NCI-H1092 treated with DMSO at 0.1 percent for 48 hours (cell line): Measurements from ENCODE around the gene PAK2.
"Not testable (repeated sequence)": the region's sequence is repeated elsewhere in the genome, so short reads cannot be mapped to it uniquely, and the experiment has no call there.

ENCODE experiments used
- DNase-seq: peaks from one replicate; lab custom pipeline; 2025; lab: John Stamatoyannopoulos, UW

Gene PAK2

DNA sequence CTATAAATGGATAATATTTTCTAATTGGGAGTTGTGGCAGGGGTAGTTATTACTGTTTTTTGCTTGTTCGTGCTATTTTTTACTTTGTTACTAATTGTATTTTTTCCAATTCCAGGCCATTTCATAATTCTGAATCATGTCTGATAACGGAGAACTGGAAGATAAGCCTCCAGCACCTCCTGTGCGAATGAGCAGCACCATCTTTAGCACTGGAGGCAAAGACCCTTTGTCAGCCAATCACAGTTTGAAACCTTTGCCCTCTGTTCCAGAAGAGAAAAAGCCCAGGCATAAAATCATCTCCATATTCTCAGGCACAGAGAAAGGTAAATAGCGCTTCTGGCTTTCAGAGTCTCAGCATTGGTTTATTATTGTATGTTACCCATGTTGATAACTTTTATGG is 42.9 kb downstream of the PAK2 start:
- DNase-seq = no peak

DNA sequence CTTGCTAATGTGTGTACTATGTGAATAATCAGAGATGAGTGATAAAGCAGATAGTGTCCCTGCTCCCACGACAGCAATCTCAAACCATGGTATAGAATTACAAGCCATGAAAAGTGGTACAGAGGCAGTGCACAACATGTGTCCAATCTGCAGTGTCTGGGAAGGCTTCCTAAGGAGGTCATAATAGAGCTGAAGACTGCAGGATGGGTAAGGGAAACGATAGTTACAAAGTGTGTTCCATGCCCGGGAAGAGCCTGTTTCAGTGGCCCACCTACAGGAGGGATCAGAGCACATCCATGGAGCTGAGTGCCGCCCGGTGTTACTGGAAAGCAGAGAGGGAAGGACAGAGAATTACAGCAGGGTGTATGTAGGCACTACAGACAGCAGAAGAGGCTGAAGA is 48.9 kb downstream of the PAK2 start:
- DNase-seq = no peak

DNA sequence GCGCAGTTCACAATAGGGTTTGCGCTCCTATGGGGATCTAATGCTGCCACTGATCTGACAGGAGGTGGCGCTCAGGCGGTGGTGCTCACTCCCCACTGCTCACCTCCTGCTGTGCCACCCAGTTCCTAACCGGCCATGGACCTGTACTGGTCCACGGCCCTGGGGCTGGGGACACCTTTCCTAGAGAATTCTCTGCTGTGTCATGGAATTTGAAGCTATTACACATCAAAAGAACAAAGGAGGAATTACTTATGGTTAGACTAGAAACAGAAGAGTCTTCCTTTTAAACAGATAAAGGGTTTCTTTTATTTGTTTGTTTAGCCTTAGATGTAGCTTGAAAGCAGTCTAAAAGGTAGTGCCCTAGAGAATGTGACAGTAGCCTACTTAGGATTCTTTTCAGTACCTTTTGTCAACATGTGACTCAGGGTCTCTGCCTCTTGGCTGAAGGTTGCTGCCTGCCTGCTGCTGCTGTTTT is 50.3 kb downstream of the PAK2 start:
- no peak for DNase-seq

DNA sequence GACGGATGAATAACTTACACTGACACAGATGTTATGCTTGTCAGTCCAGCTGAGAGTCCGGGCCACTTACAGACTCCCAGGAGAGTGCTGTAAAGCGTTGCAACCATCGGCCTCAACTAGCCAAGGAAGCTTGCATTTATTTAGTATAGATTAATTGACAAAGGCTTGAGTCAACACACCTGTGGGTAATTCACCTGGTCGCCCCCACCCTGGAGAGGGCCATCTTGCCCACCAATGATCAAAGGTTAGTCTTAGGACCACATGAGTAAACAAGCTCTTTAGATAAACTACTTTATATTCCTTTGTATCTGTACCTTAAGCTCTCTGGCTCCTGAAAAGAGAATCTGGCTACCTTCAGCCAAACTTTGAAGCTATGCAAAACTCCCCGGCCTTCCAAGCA is 51.0 kb downstream of the PAK2 start:
- no peak for DNase-seq

DNA sequence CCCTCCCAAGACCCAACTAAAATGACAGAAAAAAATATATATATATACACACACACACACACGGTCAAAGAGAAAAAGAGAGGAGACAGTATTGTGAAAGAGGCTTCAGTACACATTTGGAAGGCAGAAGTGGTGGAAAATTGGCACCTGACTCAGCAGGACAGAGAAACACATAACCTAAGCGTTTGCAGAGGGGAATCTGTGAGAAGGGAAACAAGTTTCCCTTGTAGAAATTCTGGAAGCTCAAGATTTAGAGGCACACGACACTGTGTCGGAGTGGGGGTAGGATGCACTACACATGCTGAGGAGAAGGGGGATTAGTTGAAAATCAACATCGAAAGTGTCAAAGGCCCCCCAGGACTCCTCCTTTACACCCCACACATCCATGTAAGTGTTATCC is 53.1 kb downstream of the PAK2 start:
- DNase-seq = no peak

DNA sequence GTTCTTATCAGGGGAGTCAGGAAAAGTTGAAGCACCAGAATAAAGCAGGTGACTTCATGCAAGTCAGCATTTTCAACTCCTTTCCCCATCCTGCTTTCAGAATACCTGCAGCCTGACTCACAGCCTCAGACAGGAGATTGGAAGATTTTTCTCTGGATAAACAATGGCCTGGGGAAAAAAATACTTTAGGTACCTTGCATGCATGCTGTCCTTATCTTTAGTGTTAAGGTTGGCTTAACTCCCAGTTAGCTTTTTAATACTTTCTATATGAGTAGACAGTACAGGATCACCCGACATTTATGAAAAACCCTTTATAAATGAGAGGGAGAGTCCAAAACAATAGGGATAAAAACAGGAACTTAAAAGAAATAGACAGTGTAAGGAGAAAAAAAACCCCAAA is 53.6 kb downstream of the PAK2 start:
- no peak for DNase-seq

DNA sequence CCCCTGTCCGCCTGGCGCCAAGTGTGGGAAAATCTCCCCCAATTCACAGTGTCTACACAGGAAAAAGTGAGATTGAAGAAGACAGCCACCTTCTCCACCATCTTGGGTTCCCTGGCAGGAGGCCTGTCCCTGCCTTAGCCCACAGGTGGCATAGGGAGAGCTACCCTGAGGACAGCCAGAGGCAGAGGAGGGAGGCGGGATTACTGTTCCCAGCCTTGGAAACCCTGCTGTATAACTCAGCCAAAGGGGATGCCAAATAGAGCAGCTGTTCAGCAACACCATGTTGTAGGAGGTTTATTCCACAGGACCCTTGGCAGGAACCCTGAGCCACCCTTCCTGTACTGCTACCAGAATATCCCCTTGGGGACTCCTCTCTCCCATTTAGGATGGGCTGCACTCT is 54.8 kb downstream of the PAK2 start:
- no peak for DNase-seq

DNA sequence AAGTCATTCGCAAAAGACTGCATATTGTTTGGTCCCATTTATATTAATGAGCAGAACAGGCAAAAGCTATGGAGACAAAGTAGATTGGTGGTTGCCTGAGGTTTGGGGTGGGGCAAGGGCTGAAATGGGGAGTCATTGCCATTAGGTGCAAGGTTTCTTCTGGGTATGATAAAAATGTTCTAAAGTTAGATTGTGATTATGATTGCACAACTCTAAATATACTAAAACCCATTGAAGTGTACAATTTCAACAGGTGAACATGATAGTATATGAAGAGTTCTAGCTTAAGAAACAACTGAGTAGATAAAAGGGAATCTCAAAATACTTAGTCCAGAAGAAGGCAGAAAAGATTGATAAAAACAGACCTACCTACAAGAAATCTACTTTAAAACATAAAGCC is 56.7 kb downstream of the PAK2 start:
- no peak for DNase-seq

DNA sequence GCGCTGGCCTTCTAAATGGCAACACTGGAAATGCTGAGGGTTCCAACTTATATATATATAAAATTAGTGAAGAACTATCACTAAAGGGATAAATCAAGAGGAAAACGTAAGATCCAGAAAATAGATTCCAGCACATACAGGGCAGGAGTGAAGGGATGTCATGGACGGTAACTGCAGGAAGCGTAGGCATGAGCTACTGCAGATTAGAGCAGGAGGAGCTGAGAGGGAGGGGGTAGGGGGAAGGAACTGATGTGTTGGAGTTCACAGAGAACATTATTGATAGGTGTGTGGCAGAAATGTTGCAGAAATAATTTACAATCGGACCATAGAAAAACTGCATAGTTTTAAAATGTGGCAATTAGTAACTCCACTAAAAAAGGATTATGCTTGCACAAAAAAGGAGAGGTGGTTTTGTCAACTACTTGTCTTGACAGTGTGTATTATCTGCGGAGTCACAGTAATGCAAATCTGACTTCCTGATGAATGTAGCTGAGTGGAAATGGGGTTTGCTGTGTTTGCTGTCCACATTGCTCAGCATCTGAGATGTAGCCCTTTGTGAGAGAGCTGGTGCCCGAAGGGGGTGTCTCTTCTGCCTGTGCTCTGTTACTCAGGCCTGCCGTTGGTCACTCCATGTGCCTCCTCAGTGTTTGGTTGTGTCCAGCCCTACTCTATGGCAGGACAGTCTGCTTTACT is 61.2 kb downstream of the PAK2 start:
- no peak for DNase-seq

DNA sequence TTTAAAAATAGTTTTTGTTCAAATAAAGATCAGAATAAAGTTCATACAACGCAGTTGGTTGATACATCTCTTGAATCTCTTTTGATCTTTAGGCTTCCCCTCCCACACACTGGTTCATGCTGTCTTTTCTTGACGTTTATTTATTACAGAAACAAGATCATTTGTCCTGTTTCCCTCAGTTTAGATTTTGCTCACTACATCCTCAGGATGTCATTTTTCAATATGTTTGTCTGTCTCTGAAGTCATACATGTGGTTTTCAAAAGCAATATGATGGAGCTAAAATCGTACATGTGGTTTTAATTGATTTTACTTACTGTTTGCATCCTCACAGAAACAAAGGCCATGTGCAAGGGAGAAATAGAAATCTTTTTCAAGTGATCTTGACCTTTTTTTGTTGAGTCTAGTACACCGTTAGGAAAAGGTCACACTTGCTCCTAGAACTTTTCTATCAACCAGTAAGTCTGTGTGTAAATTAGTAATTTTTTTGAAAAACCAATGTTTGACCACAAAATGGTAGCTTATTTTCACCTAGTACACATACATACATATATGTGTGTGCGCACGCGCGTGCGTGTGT is 64.3 kb downstream of the PAK2 start:
- no peak for DNase-seq

DNA sequence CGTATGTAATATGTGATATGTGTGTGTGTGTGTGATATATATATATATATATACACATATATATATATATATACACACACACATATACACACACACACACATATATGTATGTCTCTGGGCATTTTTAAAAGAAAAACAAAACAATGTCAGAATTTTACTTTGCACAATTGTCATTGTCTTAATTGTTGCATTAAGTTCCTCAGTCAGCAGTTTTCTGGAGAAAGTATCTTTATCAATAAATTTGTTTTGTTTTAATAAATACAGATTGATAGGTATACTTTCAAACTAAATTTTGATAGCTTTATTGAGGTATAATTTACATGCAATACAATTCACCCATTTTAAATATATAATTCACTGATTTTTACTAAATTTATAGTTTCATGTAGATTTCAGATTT is 65.1 kb downstream of the PAK2 start:
- no peak for DNase-seq

DNA sequence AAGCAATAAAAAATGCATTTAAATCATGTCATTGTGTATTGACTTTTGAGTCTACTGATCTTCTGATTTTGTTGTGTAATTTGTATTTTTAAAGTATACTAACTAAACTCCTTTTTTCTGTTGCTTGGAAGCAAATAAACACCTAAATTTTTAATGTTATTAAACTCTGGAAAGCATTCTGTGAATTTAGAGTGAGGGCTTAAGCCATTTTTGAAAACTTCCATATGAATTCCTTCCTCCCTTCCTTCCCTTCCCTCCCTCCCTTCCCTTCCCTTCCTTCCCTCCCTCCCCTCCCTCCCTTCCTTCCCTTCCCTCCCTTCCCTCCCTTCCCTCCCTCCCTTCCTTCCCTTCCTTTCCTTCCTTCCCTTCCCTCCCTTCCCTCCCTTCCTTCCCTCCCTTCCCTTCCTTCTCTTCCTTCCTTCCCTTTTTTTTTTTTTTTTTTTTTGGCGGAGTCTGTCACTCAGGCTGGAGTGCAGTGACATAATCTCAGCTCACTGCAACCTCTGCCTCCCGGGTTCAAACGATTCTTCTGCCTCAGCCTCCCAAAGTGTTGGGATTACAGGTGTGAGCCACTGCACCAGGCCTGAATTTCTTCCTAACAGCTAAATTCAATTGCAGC is 71.4 kb downstream of the PAK2 start:
- no peak for DNase-seq

DNA sequence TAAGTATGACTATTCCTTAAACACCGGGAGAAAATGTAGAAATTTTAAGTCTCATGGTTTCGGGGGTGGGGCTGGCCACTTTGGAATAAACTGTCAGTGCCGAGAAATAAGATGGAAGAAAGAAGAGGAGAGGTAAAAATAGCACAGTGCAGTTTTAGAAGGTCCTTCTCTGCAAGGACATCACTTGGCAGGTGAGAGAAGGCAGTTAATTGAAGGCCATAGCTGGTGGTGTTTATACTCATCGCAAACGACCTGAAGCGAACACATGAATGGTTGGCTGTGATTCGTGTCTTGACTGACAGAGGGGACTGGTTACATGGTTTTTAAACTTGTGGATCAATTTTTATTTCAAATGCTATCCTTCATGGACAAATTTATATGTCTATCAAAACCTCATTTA is 73.2 kb downstream of the PAK2 start:
- no peak for DNase-seq

DNA sequence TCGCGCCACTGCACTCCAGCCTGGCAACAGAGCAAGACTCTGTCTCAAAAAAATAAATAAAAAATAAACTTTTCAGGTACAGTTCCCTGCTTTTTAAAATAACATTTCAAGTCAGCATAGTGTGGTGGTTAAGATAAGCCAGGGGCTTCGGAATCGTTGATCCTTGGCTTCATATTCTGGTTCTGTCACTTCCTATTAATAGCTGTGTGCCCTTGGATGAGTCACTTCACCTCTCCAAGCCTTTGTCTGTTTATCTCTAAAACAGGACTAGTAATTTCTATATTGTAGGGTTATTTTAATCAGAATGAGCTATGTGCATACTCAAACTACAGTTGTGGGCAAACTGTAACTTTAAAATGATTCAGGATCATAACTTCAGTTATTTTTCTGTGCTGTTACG is 74.2 kb downstream of the PAK2 start:
- DNase-seq = no peak

DNA sequence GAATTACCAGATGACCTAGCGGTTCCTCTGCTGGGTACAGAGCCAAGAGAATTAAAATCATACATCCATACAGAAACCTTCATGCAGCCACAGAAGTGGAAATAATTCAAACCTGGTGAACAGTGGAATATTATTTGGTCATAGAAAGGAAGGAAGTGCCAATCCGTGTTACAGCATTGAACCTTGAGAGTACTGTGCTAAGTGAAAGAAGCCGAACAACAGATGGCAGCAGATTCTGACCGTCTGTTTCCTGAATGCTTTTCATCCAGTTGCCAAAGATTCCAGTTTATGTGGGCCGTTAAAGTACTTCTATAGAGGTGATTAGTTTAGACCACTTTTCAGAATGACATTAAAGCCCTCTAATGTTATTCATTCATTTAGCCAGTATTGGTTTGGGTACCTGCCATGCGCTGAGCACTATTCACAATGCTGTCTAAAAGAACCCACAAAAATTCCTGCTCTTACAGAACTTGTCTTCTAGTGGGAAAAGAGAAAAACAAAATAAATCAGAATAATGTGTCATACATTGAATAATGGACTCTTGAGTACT is 82.2 kb downstream of the PAK2 start:
- no peak for DNase-seq

DNA sequence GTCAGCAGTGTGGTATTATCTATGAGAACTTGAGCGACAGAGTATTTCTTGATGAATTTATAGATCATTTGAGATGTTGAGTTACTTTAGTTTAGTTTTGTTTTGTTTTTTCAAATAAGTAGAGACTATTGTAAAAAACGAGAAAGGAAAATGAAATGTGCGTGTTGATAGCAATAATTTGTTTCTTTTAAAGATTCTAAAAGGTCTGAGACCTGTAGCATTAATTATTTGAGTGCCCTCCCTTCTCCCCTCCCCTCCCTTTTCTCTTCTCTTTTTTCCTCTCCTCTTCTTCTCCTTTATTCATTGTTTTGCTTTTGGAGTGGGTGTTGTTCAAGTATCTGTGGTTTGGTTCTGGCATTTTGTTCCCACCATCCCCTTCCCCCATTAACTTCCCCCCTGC is 90.0 kb downstream of the PAK2 start:
- not testable (repeated sequence) for DNase-seq

DNA sequence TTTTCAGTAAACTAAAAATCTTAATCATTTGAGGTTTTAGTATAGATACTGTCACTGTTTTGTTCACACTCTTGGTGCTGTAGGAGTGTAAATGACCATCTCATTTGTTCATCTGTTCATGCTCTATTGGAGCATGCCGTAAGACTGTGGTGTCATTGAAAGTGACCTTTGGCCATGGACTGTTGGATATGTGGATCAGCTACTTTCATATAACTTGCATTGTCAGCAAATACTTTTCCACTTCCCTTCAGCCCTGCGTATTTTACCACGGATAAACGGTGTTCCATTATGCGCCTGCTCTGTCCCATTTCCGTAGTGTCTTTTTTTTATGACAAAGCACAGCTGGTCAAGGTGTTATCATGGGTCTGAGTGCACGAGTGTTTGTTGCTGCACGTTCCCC is 95.4 kb downstream of the PAK2 start:
- no peak for DNase-seq

DNA sequence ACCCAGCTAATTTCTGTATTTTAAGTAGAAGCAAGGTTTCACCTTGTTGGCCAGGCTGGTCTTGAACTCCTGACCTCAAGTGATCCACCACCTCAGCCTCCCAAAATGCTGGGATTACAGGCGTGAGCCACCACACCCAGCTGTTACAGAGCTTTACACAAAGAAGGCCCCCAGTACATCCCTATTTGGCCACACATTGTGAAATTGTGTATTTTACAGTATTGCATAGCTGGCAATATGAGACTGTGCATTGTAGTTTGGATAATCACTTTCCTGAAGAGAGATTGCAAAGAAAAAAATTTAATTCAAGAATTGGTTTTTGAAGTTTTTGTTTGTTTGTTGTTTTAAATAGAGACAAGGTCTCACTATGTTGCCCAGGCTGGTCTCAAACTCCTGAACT is 97.0 kb downstream of the PAK2 start:
- not testable (repeated sequence) for DNase-seq

DNA sequence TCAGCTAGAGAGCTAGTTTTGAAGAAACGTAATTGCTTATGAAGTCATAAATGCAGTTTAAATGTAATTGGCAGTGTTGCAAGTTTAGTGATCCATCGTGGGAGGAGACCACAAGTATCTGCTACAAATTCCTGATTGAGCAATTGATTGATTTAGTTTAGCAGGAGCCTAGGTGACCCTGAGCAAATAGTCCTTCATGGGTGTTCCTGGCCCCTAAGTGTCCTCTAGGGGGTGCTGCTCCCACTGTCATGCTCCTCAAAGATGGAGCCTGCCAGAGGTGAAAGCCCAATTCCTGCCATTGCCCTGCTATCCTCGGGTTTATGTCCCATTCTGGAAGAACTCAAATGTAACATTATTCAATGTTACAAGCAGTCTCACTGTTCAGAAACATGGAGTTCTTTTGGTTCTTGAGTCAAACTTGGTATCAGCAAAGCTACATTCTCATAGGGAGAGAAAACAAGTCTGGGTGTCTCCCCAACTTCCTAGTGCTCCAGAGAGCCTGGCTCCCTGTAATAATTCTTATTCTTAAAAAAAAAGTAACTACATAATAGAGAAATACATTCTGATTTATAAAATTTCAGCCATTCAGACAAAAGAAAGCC is 98.3 kb downstream of the PAK2 start:
- peak; percentile 56 for DNase-seq

DNA sequence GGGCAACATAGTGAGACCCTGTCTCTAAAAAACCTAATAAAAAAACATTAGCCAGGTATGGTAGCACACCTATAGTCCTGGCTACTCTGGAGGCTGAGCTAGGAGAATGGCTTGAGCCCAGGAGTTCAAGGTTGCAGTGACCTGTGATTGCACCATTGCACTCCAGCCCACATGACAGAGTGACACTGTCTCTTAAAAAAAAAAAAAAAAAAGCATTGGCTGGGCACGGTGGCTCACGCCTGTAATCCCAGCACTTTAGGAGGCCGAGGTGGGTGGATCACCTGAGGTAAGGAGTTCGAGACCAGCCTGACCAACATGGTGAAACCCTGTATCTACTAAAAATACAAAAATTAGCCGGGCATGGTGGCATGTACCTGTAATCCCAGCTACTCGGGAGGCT is 99.7 kb downstream of the PAK2 start:
- DNase-seq = not testable (repeated sequence)

DNA sequence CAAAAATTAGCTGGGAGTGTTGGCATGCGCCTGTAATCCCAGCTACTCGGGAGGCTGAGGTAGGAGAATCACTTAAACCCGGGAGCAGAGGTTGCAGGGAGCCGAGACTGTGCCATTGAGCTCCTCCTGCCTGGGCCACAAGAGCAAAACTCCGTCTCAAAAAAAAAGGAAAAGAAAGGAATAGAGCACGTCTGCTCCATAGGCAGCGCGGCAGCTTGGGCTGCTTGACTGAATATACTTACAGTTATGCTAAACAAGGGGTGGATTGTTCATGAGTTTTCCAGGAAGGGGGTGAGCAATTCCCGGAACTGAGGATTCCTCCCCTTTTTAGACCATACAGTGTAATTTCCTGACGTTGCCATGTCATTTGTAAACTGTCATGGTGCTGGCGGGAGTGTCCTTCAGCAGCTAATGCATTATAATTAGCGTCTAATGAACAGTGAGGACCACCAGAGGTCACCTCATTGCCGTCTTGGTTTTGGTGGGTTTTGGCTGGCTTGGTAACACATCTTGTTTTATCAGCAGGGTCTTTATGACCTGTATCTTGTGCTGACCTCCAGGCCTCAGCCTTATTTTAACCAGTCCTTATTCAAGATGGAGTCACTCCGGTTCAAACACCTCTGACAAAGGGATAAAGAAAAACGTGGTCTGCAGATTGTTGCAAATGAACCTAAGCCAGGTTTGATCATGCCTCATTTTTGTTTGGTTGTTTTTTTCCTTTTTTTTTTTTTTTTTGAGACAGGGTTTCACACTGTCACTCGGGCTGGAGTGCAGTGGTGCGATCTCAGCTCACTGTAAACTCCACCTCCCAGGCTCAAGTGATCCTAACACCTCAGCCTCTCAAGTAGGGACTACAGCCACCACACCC is 103.1 kb downstream of the PAK2 start:
- no peak for DNase-seq
